GM13977 (cell line): ENCODE results near the gene BCAT1.

Source experiments
- DNase-seq: peaks from one replicate; pipeline ENCODE4 v3.0.0; 2012; ENCODE audit warnings: low spot score
- CTCF ChIP-seq: IDR thresholded peaks from 2 replicates; pipeline ENCODE4 v1.5.1; 2012; ENCODE audit warnings: mild to moderate bottlenecking, control low read depth; ENCODE audit not compliant: insufficient read depth; ENCODE audit errors: extremely low read depth, missing control alignments
- in situ Hi-C: fragments of 300-500 bp; cut with MboI; formaldehyde crosslinking; loops from one replicate; pipeline ENCODE4 v1.12.0; 2022; ENCODE audit warnings: low sequenced_read_pairs, low pct_unique_long_range_greater_than_20kb, mixed read lengths, inconsistent platforms; ENCODE audit not compliant: unreplicated experiment

The BCAT1 gene

GRCh38 chr12:24798335-24798734, 150.6 kb downstream of the BCAT1 start:
- no peak for DNase-seq
- in situ Hi-C loops, result no loop called here

DNA sequence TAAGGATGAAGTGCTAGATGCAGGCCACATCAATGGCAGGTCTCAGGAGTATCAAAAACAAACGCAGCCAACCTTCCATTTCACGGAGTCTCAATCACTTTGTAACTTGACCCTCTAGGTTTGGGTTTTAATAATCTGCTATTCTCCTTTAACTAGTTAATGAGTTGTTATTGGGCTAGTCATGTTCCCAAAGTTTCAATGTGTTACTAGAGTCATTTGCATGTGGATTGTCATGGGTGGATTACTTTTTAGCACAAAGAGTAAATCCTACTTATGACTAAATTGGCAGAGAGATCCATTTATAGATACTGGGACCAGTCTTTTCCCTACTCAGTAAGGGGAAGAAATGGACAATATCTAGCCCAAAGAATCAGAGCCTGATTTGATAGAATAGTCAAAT, 151.0 kb downstream of the BCAT1 start:
- DNase-seq, result no peak
- in situ Hi-C loops, result no loop called here

More at GRCh38 chr12:24798335-24798734, 150.6 kb downstream of the BCAT1 start:
- no peak for TF ChIP-seq CTCF

GRCh38 chr12:24796876-24797275, 152.0 kb downstream of the BCAT1 start:
- DNase-seq, result no peak
- in situ Hi-C loops, result no loop called here
- no peak for TF ChIP-seq CTCF

More for the DNA sequence above, 151.0 kb downstream of the BCAT1 start:
- no peak for TF ChIP-seq CTCF

DNA sequence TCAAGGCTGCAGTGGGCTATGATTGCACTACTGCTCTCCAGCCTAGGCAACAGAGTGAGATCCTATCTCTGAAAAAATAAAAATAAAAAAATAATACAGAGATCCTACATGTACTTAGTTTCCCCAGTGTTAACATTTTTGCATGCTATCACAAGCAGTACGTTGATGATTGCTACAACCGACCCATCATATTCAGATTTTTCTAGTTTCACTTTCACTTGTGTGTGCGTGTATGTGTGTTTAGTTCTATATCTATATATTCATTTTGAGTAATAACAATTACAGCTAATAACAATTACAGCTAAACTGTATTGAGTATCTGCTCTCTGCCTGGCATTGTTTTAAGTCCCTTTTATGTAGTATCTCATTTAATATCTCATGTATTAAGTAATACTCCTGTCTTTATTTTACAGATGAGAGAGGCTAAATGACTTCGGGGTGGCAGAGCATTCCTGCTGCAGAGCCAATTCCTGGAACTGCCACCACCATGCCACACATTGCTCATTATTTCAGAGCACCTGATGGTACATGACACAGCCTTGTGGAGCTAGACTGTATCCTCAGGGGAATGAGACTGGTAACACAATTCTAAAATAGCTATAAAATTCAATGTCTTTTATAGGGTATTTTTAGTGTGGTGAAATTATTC, 153.1 kb downstream of the BCAT1 start:
- TF ChIP-seq CTCF, result no peak
- in situ Hi-C loops, result no loop called here
- DNase-seq, result no peak

GRCh38 chr12:24791622-24792021, 157.3 kb downstream of the BCAT1 start:
- in situ Hi-C loops, result no loop called here
- DNase-seq, result no peak
- TF ChIP-seq CTCF, result no peak

DNA sequence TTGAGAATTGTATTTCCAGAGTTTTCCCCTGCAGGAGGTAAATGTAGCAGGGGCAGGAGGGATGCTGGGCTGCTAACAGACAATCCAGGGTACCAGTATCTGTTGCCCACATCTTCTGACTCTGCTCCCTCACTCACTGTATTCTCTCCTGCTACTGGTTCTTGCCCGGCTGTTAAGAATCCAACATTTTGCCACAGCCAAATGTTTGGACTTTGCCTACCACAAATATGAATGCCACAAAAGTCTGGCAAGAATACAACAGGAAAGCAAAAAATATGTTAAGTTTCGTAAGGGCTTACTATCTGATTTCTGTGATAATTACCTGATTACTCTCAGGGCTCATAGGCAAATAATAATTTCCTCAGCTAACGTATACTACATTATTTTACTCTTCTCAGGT, 160.0 kb downstream of the BCAT1 start:
- no peak for DNase-seq
- TF ChIP-seq CTCF, result no peak
- in situ Hi-C loops, result no loop called here
